HCT116 (cell line): ENCODE measurements around the gene IGSF6. TPM values are rescaled to one million over a fixed set of nuclear protein-coding genes. Genes with fewer than 3 reads are reported as not detected.

Source experiments
- ATAC-seq: fragments of 200-7000 bp; cut with Tn5 transposase; 2 replicates; pipeline ENCODE4 v1.9.1; 2020; ENCODE audit warnings: mild to moderate bottlenecking, moderate library complexity
- BruUV-seq: library from RNA; stranded (reverse); fragments of 400-500 nt; replicated peaks from 2 replicates; lab custom pipeline; 2021; lab: Mats Ljungman, UMichigan
- CTCF ChIA-PET: fragments of 300-600 bp; sonication (Branson Sonifier 250); formaldehyde crosslinking; loops from one replicate; lab custom pipeline; 2021; ENCODE audit warnings: antibody characterized with exemption; lab: Charles Lee
- POLR2A ChIA-PET: fragments of 300-600, 350-600 bp; sonication (Branson Sonifier 250); formaldehyde crosslinking; loops from one replicate; lab custom pipeline; 2021; ENCODE audit warnings: antibody characterized with exemption; lab: Charles Lee
- RAD21 ChIA-PET, 2 experiments: fragments of 300-600 bp; sonication (Branson Sonifier 250); formaldehyde crosslinking; loops; one replicate each; lab custom pipeline; 2023; ENCODE audit warnings: low total read pairs in 2 of 2; ENCODE audit not compliant: uncharacterized antibody in 2 of 2, unreplicated experiment in 2 of 2, low non-redundant PET in 1 of 2; lab: Charles Lee
- DNase-seq: peaks from one replicate; pipeline ENCODE4 v3.0.0-alpha.2; 2010; ENCODE audit warnings: low read depth, low spot score
- H2AFZ ChIP-seq: fragments of 200-600 bp; shearing (Covaris generic), sonication (generic); 2 replicates; pipeline ENCODE4 v1.6.1; 2017; ENCODE audit warnings: low read depth, mixed run types, mixed read lengths, antibody characterized with exemption, low read length; ENCODE audit not compliant: poor library complexity, severe bottlenecking
- H3K27ac ChIP-seq: 2 replicates; pipeline ENCODE4 v1.5.1; 2012; ENCODE audit warnings: low read depth, low read length
- H3K27me3 ChIP-seq: fragments of 200-600 bp; sonication (generic); 2 replicates; pipeline ENCODE4 v1.6.1; 2016; ENCODE audit warnings: mixed run types, low read length, mixed read lengths; ENCODE audit not compliant: insufficient read depth
- H3K36me3 ChIP-seq, 2 experiments: fragments of 200-500 bp in 1 of 2; fragments of 200-600 bp in 1 of 2; sonication (Bioruptor generic) in 1 of 2; sonication (generic) in 1 of 2; 2 replicates each; pipeline versions ENCODE4 v1.5.1 to v1.6.1; 2014 to 2016; ENCODE audit warnings: low read length in 2 of 2, inconsistent platforms in 1 of 2, mixed read lengths in 1 of 2, mixed run types in 1 of 2; ENCODE audit not compliant: insufficient read depth in 2 of 2, control insufficient read depth in 1 of 2
- H3K4me1 ChIP-seq, 2 experiments: fragments of 200-600 bp in 1 of 2; sonication (generic) in 1 of 2; 2 replicates each; pipeline versions ENCODE4 v1.5.1 to v1.6.1; 2012 to 2017; ENCODE audit warnings: low read length in 2 of 2, inconsistent platforms in 1 of 2, mild to moderate bottlenecking in 1 of 2, mixed read lengths in 1 of 2, mixed run types in 1 of 2, moderate library complexity in 1 of 2; ENCODE audit not compliant: insufficient read depth in 2 of 2, control insufficient read depth in 1 of 2
- H3K4me2 ChIP-seq: fragments of 200-600 bp; sonication (generic); 2 replicates; pipeline ENCODE4 v1.6.1; 2017; ENCODE audit warnings: mixed run types, low read length, mixed read lengths
- H3K4me3 ChIP-seq, 2 experiments: fragments of 200-600 bp in 1 of 2; sonication (generic) in 1 of 2; replicated peaks in 1 of 2; 2 replicates each; pipeline ENCODE4 v1.5.1; 2011 to 2016; ENCODE audit warnings: low read length in 2 of 2, control low read depth in 1 of 2, low read depth in 1 of 2, mild to moderate bottlenecking in 1 of 2, mixed read lengths in 1 of 2, mixed run types in 1 of 2
- H3K79me2 ChIP-seq: fragments of 200-600 bp; sonication (generic); 2 replicates; pipeline ENCODE4 v1.6.1; 2017; ENCODE audit warnings: mild to moderate bottlenecking, mixed run types, low read length, moderate library complexity, mixed read lengths; ENCODE audit not compliant: insufficient read depth
- H3K9ac ChIP-seq: fragments of 200-600 bp; sonication (generic); 2 replicates; pipeline ENCODE4 v1.6.1; 2016; ENCODE audit warnings: low read length, mixed read lengths
- H3K9me2 ChIP-seq: fragments of 200-600 bp; sonication (generic), shearing (Covaris generic); 2 replicates; pipeline ENCODE4 v1.6.1; 2017; ENCODE audit warnings: mixed run types, mild to moderate bottlenecking, moderate library complexity; ENCODE audit not compliant: insufficient read depth
- H3K9me3 ChIP-seq, 2 experiments: fragments of 200-500 bp in 1 of 2; fragments of 200-600 bp in 1 of 2; sonication (Bioruptor generic) in 1 of 2; sonication (generic) in 1 of 2; 2 replicates each; pipeline ENCODE4 v1.6.1; 2014 to 2017; ENCODE audit warnings: low read length in 2 of 2, mixed read lengths in 2 of 2, inconsistent platforms in 1 of 2, low read depth in 1 of 2, mild to moderate bottlenecking in 1 of 2, mixed run types in 1 of 2, moderate library complexity in 1 of 2; ENCODE audit not compliant: control insufficient read depth in 1 of 2, insufficient read depth in 1 of 2
- H4K20me1 ChIP-seq: fragments of 200-600 bp; sonication (generic), shearing (Covaris generic); 2 replicates; pipeline ENCODE4 v1.6.1; 2017; ENCODE audit warnings: mixed run types, mild to moderate bottlenecking, moderate library complexity; ENCODE audit not compliant: insufficient read depth
- CEBPB ChIP-seq: IDR thresholded peaks from 2 replicates; pipeline ENCODE4 v1.6.1; 2012; ENCODE audit warnings: low read depth
- EGR1 ChIP-seq: IDR thresholded peaks from 2 replicates; pipeline ENCODE4 v1.6.1; 2012; ENCODE audit warnings: low read depth
- ELF1 ChIP-seq: IDR thresholded peaks from 2 replicates; pipeline ENCODE4 v1.6.1; 2012; ENCODE audit warnings: low read depth, borderline replicate concordance
- FOSL1 ChIP-seq: IDR thresholded peaks from 2 replicates; pipeline ENCODE4 v1.6.1; 2012; ENCODE audit warnings: low read depth
- POLR2A ChIP-seq: IDR thresholded peaks from 2 replicates; pipeline ENCODE4 v1.7.0; 2011; ENCODE audit warnings: borderline replicate concordance; ENCODE audit not compliant: insufficient read depth, insufficient read length; ENCODE audit errors: extremely low read depth
- SIN3A ChIP-seq: IDR thresholded peaks from 2 replicates; pipeline ENCODE4 v1.6.1; 2012; ENCODE audit warnings: low read depth
- SRF ChIP-seq: IDR thresholded peaks from 2 replicates; pipeline ENCODE4 v1.6.1; 2012; ENCODE audit warnings: low read depth
- TCF7L2 ChIP-seq: IDR thresholded peaks from 2 replicates; pipeline ENCODE4 v1.7.0; 2011; ENCODE audit warnings: borderline replicate concordance, inconsistent platforms; ENCODE audit not compliant: insufficient read depth, insufficient read length; ENCODE audit errors: extremely low read depth
- YY1 ChIP-seq: IDR thresholded peaks from 2 replicates; pipeline ENCODE4 v1.6.1; 2011; ENCODE audit warnings: low read length, low read depth, moderate library complexity, mild to moderate bottlenecking; ENCODE audit not compliant: insufficient replicate concordance; ENCODE audit errors: extremely low read depth
- intact Hi-C: fragments of 100-400 bp; cut with micrococcal nuclease; formaldehyde crosslinking; loops from 2 replicates; pipeline ENCODE4 v1.10.0; 2022
- total RNA-seq: library from RNA; stranded (reverse); gene quantifications from one replicate; pipeline ENCODE4 v1.2.1, GENCODE V29; 2021; ENCODE audit not compliant: unreplicated experiment
- TF ChIP-seq, protein P1 (sequence below): IDR thresholded peaks from 2 replicates; pipeline ENCODE4 v1.6.1; 2011; ENCODE audit warnings: mild to moderate bottlenecking, low read length, moderate library complexity; ENCODE audit not compliant: insufficient replicate concordance; ENCODE audit errors: extremely low read depth
- TF ChIP-seq, protein P2 (sequence below): IDR thresholded peaks from 2 replicates; pipeline ENCODE4 v1.6.1; 2012
- TF ChIP-seq, protein P3 (sequence below), 3 experiments: fragments of 200-600 bp in 1 of 3; sonication (generic) in 1 of 3; IDR thresholded peaks in 2 of 3; conservative IDR thresholded peaks in 1 of 3; 2 replicates each; pipeline ENCODE4 v1.5.1; 2012 to 2017; ENCODE audit warnings: low read depth in 2 of 3, low read length in 2 of 3, antibody characterized with exemption in 1 of 3, borderline replicate concordance in 1 of 3, control low read depth in 1 of 3, mild to moderate bottlenecking in 1 of 3, mixed read lengths in 1 of 3, mixed run types in 1 of 3, moderate library complexity in 1 of 3; ENCODE audit not compliant: insufficient read depth in 1 of 3

Gene IGSF6
- total RNA-seq, 1 experiment from 2014 or later: not detected

DNA sequence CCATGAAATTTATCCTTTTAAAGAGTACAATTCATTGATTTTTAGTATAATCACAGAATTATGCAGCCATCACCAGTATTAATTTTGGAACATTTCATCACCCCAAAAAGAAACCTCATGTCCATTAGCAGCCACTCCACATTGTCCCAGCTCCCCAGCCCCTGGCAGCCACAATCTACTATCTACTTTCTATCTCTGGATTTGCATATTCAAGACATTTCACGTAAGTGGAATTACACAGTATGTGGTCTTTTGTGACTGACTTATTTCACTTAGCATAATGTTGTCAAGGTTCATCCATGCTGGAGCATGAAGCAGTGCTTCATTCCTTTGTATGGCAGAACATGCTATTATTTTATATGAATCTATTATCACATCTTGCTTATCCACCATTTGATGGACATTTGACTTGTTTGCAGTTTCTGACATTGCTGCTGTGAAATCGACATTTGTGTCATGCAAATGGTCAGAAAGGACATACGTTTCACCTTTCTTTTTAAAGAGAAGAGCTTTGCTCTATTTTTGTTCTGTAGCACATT lies 42.3 kb downstream of the IGSF6 start:
- H3K9me3 ChIP-seq: no peaks in the 10 kb centered on the region
- H3K4me2 ChIP-seq: no peak overlapping the region
- H3K4me1 ChIP-seq: peaks cover 0 to 5% of the 10 kb centered on the region in 2 experiments; a peak in 1 of 4 replicates
- H3K27me3 ChIP-seq: no peaks in the 10 kb centered on the region
- no peaks in the 10 kb centered on the region for H4K20me1 ChIP-seq
- TF ChIP-seq EGR1 (no peak), POLR2A (no peak), FOSL1 (no peak), SIN3A (no peak), YY1 (no peak), SRF (no peak), ELF1 (no peak), TCF7L2 (no peak), CEBPB (no peak)
- TF ChIP-seq, protein P1, sequence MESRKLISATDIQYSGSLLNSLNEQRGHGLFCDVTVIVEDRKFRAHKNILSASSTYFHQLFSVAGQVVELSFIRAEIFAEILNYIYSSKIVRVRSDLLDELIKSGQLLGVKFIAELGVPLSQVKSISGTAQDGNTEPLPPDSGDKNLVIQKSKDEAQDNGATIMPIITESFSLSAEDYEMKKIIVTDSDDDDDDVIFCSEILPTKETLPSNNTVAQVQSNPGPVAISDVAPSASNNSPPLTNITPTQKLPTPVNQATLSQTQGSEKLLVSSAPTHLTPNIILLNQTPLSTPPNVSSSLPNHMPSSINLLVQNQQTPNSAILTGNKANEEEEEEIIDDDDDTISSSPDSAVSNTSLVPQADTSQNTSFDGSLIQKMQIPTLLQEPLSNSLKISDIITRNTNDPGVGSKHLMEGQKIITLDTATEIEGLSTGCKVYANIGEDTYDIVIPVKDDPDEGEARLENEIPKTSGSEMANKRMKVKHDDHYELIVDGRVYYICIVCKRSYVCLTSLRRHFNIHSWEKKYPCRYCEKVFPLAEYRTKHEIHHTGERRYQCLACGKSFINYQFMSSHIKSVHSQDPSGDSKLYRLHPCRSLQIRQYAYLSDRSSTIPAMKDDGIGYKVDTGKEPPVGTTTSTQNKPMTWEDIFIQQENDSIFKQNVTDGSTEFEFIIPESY: no peak
- TF ChIP-seq, protein P2, sequence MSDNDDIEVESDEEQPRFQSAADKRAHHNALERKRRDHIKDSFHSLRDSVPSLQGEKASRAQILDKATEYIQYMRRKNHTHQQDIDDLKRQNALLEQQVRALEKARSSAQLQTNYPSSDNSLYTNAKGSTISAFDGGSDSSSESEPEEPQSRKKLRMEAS: no peak
- TF ChIP-seq, protein P3, sequence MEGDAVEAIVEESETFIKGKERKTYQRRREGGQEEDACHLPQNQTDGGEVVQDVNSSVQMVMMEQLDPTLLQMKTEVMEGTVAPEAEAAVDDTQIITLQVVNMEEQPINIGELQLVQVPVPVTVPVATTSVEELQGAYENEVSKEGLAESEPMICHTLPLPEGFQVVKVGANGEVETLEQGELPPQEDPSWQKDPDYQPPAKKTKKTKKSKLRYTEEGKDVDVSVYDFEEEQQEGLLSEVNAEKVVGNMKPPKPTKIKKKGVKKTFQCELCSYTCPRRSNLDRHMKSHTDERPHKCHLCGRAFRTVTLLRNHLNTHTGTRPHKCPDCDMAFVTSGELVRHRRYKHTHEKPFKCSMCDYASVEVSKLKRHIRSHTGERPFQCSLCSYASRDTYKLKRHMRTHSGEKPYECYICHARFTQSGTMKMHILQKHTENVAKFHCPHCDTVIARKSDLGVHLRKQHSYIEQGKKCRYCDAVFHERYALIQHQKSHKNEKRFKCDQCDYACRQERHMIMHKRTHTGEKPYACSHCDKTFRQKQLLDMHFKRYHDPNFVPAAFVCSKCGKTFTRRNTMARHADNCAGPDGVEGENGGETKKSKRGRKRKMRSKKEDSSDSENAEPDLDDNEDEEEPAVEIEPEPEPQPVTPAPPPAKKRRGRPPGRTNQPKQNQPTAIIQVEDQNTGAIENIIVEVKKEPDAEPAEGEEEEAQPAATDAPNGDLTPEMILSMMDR (IDR thresholded peaks at IDR 0.05 in 2 of 3, conservative IDR thresholded peaks at IDR 0.05 in 1 of 3; ENCODE audit: borderline replicate concordance in 1 of 3, insufficient read depth in 1 of 3, low read depth in 2 of 3, low read length in 2 of 3): no peak
- no peak overlapping the region for H3K27ac ChIP-seq
- DNase-seq (no peak), ATAC-seq (no peak)
- peaks cover 58% of the 10 kb centered on the region for H3K79me2 ChIP-seq
- BruUV-seq: no TSS peak
- no peaks in the 10 kb centered on the region for H3K36me3 ChIP-seq
- no peak overlapping the region for H3K4me3 ChIP-seq
- intact Hi-C loops: no loop called here
- H2AFZ ChIP-seq: no peak overlapping the region
- CTCF ChIA-PET: no interaction called here
- no peaks in the 10 kb centered on the region for H3K9me2 ChIP-seq
- no peak overlapping the region for H3K9ac ChIP-seq
- POLR2A ChIA-PET: no interaction called here
- RAD21 ChIA-PET: no interaction called here
